A549 (cell line): ENCODE results near the gene CETP.

Experiments
- CTCF ChIP-seq: fragments of >200 bp; sonication (Bioruptor Twin); formaldehyde crosslinking; IDR thresholded peaks from 3 replicates; pipeline ENCODE4 v1.5.1; 2016
- ELK1 ChIP-seq: fragments of 150-350 bp; IDR thresholded peaks from 2 replicates; pipeline ENCODE4 v1.6.1; 2014; ENCODE audit warnings: low read depth, mild to moderate bottlenecking, low read length
- MAFK ChIP-seq: fragments of 450-650 bp; IDR thresholded peaks from 2 replicates; pipeline ENCODE4 v1.6.1; 2014; ENCODE audit not compliant: partially characterized antibody
- MYC ChIP-seq: IDR thresholded peaks from 2 replicates; pipeline ENCODE4 v1.6.1; 2012; ENCODE audit warnings: mild to moderate bottlenecking, inconsistent platforms, low read length, improper control_type of control experiment, borderline replicate concordance
- NFE2L2 ChIP-seq: fragments of 150-350 bp; conservative IDR thresholded peaks from 2 replicates; pipeline ENCODE4 v1.6.1; 2014; ENCODE audit warnings: low read length
- POLR2A ChIP-seq: IDR thresholded peaks from 2 replicates; pipeline ENCODE4 v1.6.1; 2012; ENCODE audit warnings: mild to moderate bottlenecking, low read length
- POLR2AphosphoS2 ChIP-seq: conservative IDR thresholded peaks from 2 replicates; pipeline ENCODE4 v1.6.1; 2012; ENCODE audit warnings: low read length, improper control_type of control experiment, inconsistent platforms
- RAD21 ChIP-seq, 2 experiments: fragments of >200 bp in 1 of 2; sonication (Bioruptor Twin) in 1 of 2; formaldehyde crosslinking in 1 of 2; IDR thresholded peaks in 1 of 2; conservative IDR thresholded peaks in 1 of 2; 2 replicates in 1 of 2; 3 replicates in 1 of 2; pipeline ENCODE4 v1.6.1; 2012 to 2018; ENCODE audit warnings: inconsistent platforms in 1 of 2
- RFX5 ChIP-seq: fragments of 450-650 bp; IDR thresholded peaks from 2 replicates; pipeline ENCODE4 v1.7.1; 2014; ENCODE audit warnings: antibody characterized with exemption, mild to moderate bottlenecking, moderate library complexity
- SMC3 ChIP-seq: fragments of >200 bp; sonication (Bioruptor Twin); formaldehyde crosslinking; IDR thresholded peaks from 3 replicates; pipeline ENCODE4 v1.6.1; 2018; ENCODE audit warnings: inconsistent platforms

GRCh38 chr16:56932721-56933619 is 28.8 kb upstream of the CETP start:
- TF ChIP-seq RFX5 (no peak), SMC3 (no peak), RAD21 (conservative IDR thresholded peaks at IDR 0.05 in 1 of 2, IDR thresholded peaks at IDR 0.05 in 1 of 2) (no peak), POLR2A (no peak), NFE2L2 (no peak), CTCF (no peak), ELK1 (no peak), MAFK (no peak), POLR2AphosphoS2 (no peak), MYC (no peak)
